OCI-LY3 (cell line): ENCODE data around the gene OR2T33.
"Not testable (repeated sequence)": the region's sequence is repeated elsewhere in the genome, so short reads cannot be mapped to it uniquely, and the experiment has no call there.

ENCODE experiments used
- H2AFZ ChIP-seq: fragments of 200-600, 300-600 bp; shearing (Covaris generic); 2 replicates; pipeline ENCODE4 v1.6.0; 2014; ENCODE audit warnings: antibody characterized with exemption, low read depth, low read length
- H3K27ac ChIP-seq: fragments of 200-600, 300-600 bp; sonication (generic); 2 replicates; pipeline ENCODE4 v1.5.1; 2014; ENCODE audit warnings: mild to moderate bottlenecking, low read length, moderate library complexity, mixed read lengths
- H3K27me3 ChIP-seq: fragments of 200-600, 300-600 bp; sonication (generic); 2 replicates; pipeline ENCODE4 v1.6.1; 2014; ENCODE audit warnings: low read depth, low read length, mixed read lengths
- H3K36me3 ChIP-seq: fragments of 200-600, 300-600 bp; sonication (generic); replicated peaks from 2 replicates; pipeline ENCODE3; 2014; ENCODE audit warnings: low read depth, low read length, mixed read lengths
- H3K4me1 ChIP-seq: fragments of 300-600, 200-600 bp; sonication (generic); 2 replicates; pipeline ENCODE4 v1.6.1; 2014; ENCODE audit warnings: low read length, mixed read lengths
- H3K4me2 ChIP-seq: fragments of 200-600, 300-600 bp; sonication (generic); 2 replicates; pipeline ENCODE4 v1.6.1; 2014; ENCODE audit warnings: low read length, mixed read lengths
- H3K4me3 ChIP-seq: fragments of 300-600, 200-600 bp; sonication (generic); 2 replicates; pipeline ENCODE4 v1.5.1; 2014; ENCODE audit warnings: antibody characterized with exemption, mild to moderate bottlenecking, low read length, moderate library complexity
- H3K79me2 ChIP-seq: fragments of 300-600, 200-600 bp; shearing (Covaris generic); 2 replicates; pipeline ENCODE4 v1.6.1; 2014; ENCODE audit warnings: mild to moderate bottlenecking, low read length, mixed read lengths
- H3K9ac ChIP-seq: fragments of 300-600, 200-600 bp; shearing (Covaris generic); 2 replicates; pipeline ENCODE4 v1.6.0; 2014; ENCODE audit warnings: mild to moderate bottlenecking, low read length, moderate library complexity
- H3K9me3 ChIP-seq: fragments of 200-600, 300-600 bp; shearing (Covaris generic); 2 replicates; pipeline ENCODE4 v1.6.1; 2014; ENCODE audit warnings: low read length, mixed read lengths; ENCODE audit not compliant: insufficient read depth
- H4K20me1 ChIP-seq: fragments of 200-600, 300-600 bp; sonication (generic); 2 replicates; pipeline ENCODE4 v1.6.1; 2016; ENCODE audit warnings: low read length, mixed read lengths; ENCODE audit not compliant: insufficient read depth
- EZH2phosphoT487 ChIP-seq: fragments of 200-600 bp; shearing (Covaris generic); IDR thresholded peaks from 2 replicates; pipeline ENCODE4 v1.6.1; 2018; ENCODE audit warnings: antibody characterized with exemption, mixed run types, low read depth
- TF ChIP-seq, protein P1 (sequence below): fragments of 200-600, 300-600 bp; sonication (generic); IDR thresholded peaks from 2 replicates; pipeline ENCODE4 v1.5.1; 2014; ENCODE audit warnings: antibody characterized with exemption, low read length, low read depth

Gene OR2T33

DNA sequence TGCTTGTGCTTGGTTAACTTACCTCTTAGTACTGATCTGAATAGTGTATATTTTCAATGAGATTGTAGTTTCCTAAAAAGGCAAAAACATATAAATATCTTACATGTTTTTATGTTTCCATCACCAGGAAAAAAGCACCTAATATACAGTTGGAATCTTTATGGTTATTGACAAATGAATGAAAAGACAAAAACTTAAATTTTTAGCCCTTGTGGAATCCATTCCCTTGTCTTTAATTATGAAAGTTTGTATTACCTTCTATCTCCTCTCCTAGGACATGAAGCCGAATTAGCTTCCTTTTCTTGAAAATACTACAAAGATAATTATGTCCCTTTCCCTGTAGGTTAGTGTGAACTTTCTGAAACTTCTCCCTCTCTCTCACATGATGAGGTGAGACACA is 25.5 kb upstream of the OR2T33 start, which contains the start of gene OR2T12:
Gene OR2T12 (minus strand): TSS at position 101 of the 400 bp plus-strand sequence. CDS start 7,846 bp downstream, outside the sequence.
- Histone ChIP-seq H3K9me3 (no peaks in the 10 kb centered on the region), H3K36me3 (no peaks in the 10 kb centered on the region), H3K79me2 (no peaks in the 10 kb centered on the region), H3K9ac (no peak within 1 kb of the TSS), H3K4me2 (no peak within 1 kb of the TSS), H2AFZ (no peak within 1 kb of the TSS), H4K20me1 (no peaks in the 10 kb centered on the region), H3K27ac (no peak within 1 kb of the TSS), H3K4me3 (no peak within 1 kb of the TSS), H3K27me3 (no peaks in the 10 kb centered on the region), H3K4me1 (no peaks in the 10 kb centered on the region)
- TF ChIP-seq EZH2phosphoT487: no peak
- TF ChIP-seq, protein P1, sequence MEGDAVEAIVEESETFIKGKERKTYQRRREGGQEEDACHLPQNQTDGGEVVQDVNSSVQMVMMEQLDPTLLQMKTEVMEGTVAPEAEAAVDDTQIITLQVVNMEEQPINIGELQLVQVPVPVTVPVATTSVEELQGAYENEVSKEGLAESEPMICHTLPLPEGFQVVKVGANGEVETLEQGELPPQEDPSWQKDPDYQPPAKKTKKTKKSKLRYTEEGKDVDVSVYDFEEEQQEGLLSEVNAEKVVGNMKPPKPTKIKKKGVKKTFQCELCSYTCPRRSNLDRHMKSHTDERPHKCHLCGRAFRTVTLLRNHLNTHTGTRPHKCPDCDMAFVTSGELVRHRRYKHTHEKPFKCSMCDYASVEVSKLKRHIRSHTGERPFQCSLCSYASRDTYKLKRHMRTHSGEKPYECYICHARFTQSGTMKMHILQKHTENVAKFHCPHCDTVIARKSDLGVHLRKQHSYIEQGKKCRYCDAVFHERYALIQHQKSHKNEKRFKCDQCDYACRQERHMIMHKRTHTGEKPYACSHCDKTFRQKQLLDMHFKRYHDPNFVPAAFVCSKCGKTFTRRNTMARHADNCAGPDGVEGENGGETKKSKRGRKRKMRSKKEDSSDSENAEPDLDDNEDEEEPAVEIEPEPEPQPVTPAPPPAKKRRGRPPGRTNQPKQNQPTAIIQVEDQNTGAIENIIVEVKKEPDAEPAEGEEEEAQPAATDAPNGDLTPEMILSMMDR: no peak

DNA sequence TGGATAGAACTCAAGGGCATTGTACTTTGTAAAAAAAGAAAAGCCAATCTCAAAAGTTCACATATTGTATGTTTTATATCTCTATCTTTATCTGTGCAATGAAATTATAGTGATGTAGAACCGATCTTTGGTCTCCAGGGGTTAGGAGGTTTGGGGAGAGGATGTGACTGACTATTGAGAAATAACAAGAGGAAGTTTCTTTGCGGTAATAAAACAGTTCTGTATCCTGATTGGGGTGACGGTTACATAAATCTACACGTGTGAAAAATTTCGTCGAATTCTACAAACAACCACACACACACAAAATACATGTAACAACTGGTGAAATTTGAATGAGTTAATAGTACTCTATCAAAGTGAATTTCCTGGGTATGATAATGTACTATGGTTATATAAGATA is 10.6 kb upstream of the OR2T33 start:
- Histone ChIP-seq H3K4me2 (no peak overlapping the region), H3K27me3 (no peaks in the 10 kb centered on the region), H3K36me3 (no peaks in the 10 kb centered on the region), H3K27ac (no peak overlapping the region), H3K4me3 (no peak overlapping the region), H3K9ac (no peak overlapping the region), H3K9me3 (no peaks in the 10 kb centered on the region), H3K4me1 (no peaks in the 10 kb centered on the region), H2AFZ (no peak overlapping the region), H3K79me2 (no peaks in the 10 kb centered on the region), H4K20me1 (no peaks in the 10 kb centered on the region)
- TF ChIP-seq, protein P1: no peak
- no peak for TF ChIP-seq EZH2phosphoT487

DNA sequence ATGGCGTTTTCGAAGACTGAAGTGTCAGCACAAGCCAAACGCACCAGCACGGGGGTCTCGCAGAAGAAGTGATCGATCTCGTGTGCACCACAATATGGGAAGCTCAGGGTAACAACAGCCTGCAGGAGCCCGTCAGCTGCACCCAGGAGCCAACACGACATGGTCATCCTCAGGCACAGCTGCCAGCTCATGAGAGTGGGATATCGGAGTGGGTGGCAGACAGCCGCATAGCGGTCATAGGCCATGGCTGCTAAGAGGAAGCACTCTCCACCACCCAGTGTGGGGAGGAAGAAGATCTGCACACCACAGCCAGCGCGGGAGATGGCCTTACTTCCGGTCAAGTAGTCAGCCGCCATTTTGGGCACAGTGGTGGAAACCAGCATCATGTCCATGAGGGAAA is 4.6 kb downstream of the OR2T33 start:
- H3K79me2 ChIP-seq, H3K36me3 ChIP-seq, H3K9ac ChIP-seq, H3K27me3 ChIP-seq, H3K4me3 ChIP-seq, H3K27ac ChIP-seq, H4K20me1 ChIP-seq, H3K9me3 ChIP-seq, H3K4me2 ChIP-seq, H3K4me1 ChIP-seq, H2AFZ ChIP-seq: not testable (repeated sequence)

DNA sequence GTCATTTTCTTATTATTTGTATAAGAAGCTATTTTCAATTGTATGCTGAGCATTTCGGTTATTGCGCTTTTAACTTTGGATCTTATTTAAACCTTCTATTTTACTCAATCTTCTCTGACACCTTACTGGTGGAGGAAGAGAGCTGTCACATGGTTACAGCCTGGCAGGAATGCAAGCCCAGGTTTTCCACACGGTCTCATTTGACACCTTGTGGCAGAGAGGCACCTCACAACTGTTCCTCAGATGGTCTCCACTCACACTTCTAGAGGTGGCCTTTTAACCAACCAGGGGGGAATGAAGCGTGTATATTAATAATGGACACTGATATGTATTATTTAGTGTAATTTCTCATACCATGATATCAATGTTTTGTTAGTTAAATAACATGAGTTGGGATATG is 9.6 kb downstream of the OR2T33 start:
- Histone ChIP-seq H4K20me1 (no peaks in the 10 kb centered on the region), H3K9ac (no peak overlapping the region), H2AFZ (no peak overlapping the region), H3K4me3 (no peak overlapping the region), H3K9me3 (no peaks in the 10 kb centered on the region), H3K27ac (no peak overlapping the region), H3K79me2 (no peaks in the 10 kb centered on the region), H3K27me3 (no peaks in the 10 kb centered on the region), H3K36me3 (no peaks in the 10 kb centered on the region), H3K4me1 (no peaks in the 10 kb centered on the region), H3K4me2 (no peak overlapping the region)
- no peak for TF ChIP-seq EZH2phosphoT487
- TF ChIP-seq, protein P1: no peak

DNA sequence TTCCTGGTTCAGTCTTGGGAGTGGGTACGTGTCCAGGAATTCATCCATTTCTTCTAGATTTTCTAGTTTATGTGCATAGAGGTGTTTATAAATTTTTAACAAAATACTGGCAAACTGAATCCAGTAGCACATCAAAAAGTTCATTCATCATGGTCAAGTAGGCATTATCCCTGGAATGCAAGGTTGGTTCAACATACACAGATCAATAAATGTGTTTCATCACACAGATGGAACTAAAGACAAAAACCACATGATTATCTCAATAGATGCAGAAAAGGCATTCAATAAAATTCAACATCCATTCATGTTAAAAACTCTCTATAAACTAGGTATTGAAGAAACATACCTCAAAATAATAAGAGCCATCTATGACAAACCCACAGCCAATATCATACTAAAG is 18.5 kb downstream of the OR2T33 start:
- not testable (repeated sequence) for H3K27ac ChIP-seq, H3K9me3 ChIP-seq, H3K9ac ChIP-seq, H3K4me3 ChIP-seq, H3K79me2 ChIP-seq, H3K4me1 ChIP-seq, H3K27me3 ChIP-seq, H4K20me1 ChIP-seq, H3K4me2 ChIP-seq, H2AFZ ChIP-seq, H3K36me3 ChIP-seq
